Osteocyte (in vitro differentiated cells): ENCODE results near the gene GPRC5D. TPM values are rescaled to one million over a fixed set of nuclear protein-coding genes. Genes with fewer than 3 reads are reported as not detected.

Experiments
- DNase-seq: peaks from one replicate; pipeline ENCODE4 v3.0.0; 2021; ENCODE audit warnings: mixed read lengths; ENCODE audit not compliant: unreplicated experiment; ENCODE audit errors: extremely low spot score
- H3K27ac Mint-ChIP-seq: one replicate; pipeline ENCODE4 v1.8.0; 2021; ENCODE audit warnings: mild to moderate bottlenecking, mixed read lengths; ENCODE audit not compliant: unreplicated experiment
- H3K27me3 Mint-ChIP-seq: one replicate; pipeline ENCODE4 v1.8.0; 2021; ENCODE audit warnings: mixed read lengths; ENCODE audit not compliant: unreplicated experiment
- H3K36me3 Mint-ChIP-seq: one replicate; pipeline ENCODE4 v1.8.0; 2021; ENCODE audit warnings: mixed read lengths; ENCODE audit not compliant: unreplicated experiment
- H3K4me1 Mint-ChIP-seq: one replicate; pipeline ENCODE4 v1.8.0; 2021; ENCODE audit warnings: mixed read lengths; ENCODE audit not compliant: unreplicated experiment
- H3K4me3 Mint-ChIP-seq: one replicate; pipeline ENCODE4 v1.8.0; 2021; ENCODE audit warnings: mild to moderate bottlenecking, moderate library complexity, mixed read lengths; ENCODE audit not compliant: unreplicated experiment
- H3K9me3 Mint-ChIP-seq: one replicate; pipeline ENCODE4 v1.8.0; 2021; ENCODE audit warnings: mixed read lengths; ENCODE audit not compliant: unreplicated experiment
- CTCF ChIP-seq: fragments of 200-600 bp; sonication (generic); IDR thresholded peaks from 2 replicates; pipeline ENCODE4 v1.5.0; 2021; ENCODE audit warnings: antibody characterized with exemption, mild to moderate bottlenecking, moderate library complexity
- total RNA-seq: library from RNA; stranded (reverse); gene quantifications from 2 replicates; pipeline ENCODE4 v1.2.1, GENCODE V29; 2021

Gene GPRC5D
- total RNA-seq, 1 donor from 2014 or later: not detected

DNA sequence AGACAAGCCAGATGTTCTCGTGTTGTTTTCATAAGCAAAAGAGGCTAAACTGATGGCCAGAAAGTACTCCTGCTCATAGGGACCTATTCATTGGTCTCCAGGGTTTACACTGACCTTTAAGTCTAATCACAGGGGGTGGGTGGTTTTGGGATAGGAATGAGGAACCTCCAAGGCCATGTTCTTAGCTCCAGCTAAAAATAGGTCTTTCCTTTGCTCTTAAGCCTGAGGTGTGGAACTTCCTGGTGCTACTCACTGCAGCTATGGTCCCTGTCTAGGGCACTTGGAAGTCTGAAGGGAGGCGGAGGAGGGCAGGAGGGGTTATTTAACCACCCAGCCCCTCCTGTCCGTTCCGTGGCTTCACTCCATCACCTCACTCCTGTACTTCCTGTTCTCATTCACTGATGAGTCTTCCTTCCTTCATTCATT, 42.0 kb downstream of the GPRC5D start:
- no peak for DNase-seq
- peaks cover 38% of the 10 kb centered on the region for H3K36me3 Mint-ChIP-seq
- H3K4me3 Mint-ChIP-seq: no peak overlapping the region
- H3K27ac Mint-ChIP-seq: no peak overlapping the region
- no peaks in the 10 kb centered on the region for H3K27me3 Mint-ChIP-seq
- TF ChIP-seq CTCF: no peak
- H3K9me3 Mint-ChIP-seq: no peaks in the 10 kb centered on the region
- H3K4me1 Mint-ChIP-seq: peaks cover 8% of the 10 kb centered on the region

DNA sequence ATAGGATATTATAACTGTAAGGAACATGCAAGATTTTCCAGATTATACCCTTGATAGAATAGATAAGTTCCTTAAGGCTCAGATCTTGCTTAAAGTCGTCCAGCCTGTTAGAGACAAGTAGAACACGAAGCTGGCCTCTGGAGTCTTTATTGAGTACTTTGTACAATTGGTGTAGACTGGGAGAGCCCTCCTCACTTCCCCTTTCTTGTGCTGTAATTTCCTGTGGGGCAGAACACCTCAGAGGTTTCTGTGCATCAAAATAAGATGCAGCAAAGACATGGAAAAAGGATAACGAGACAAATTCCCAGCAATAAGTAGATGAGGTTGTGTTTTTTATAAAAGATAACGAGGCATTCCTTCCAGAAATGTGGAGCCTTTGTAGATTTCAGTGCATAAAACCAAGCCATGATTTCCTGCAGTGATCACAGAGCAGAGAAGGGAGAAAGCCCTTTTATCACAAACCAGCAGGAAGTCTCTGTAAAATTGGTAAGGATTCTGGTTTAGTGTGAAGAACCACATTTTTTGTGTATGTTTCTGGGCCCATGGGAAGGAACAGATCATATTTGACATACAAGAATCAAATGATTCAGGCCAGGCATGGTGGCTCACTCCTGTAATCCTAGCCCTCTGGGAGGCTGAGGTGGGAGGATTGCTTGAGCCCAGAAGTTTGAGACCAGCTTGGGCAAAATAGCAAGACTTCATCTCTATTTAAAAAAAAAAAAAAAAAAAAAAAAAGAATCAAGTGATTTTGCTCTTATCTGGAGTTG, 42.6 kb downstream of the GPRC5D start:
- Mint-ChIP-seq H3K27ac (no peak overlapping the region), H3K36me3 (peaks cover 38% of the 10 kb centered on the region), H3K9me3 (no peaks in the 10 kb centered on the region), H3K4me3 (no peak overlapping the region), H3K27me3 (no peaks in the 10 kb centered on the region), H3K4me1 (peaks cover 8% of the 10 kb centered on the region)
- DNase-seq: no peak
- no peak for TF ChIP-seq CTCF

- Mint-ChIP-seq H3K4me1 (peaks cover 8% of the 10 kb centered on the region), H3K27ac (no peak overlapping the region), H3K4me3 (no peak overlapping the region), H3K27me3 (no peaks in the 10 kb centered on the region), H3K36me3 (peaks cover 38% of the 10 kb centered on the region), H3K9me3 (no peaks in the 10 kb centered on the region)
- no peak for DNase-seq
- no peak for TF ChIP-seq CTCF
Measured at GRCh38 chr12:12908711-12909110, 43.3 kb downstream of the GPRC5D start.

GRCh38 chr12:12908252-12908651, 43.7 kb downstream of the GPRC5D start:
- TF ChIP-seq CTCF: no peak
- H3K36me3 Mint-ChIP-seq: peaks cover 34% of the 10 kb centered on the region

GRCh38 chr12:12907552-12907951, 44.4 kb downstream of the GPRC5D start:
- Mint-ChIP-seq H3K27ac (no peak overlapping the region), H3K27me3 (no peaks in the 10 kb centered on the region), H3K9me3 (no peaks in the 10 kb centered on the region), H3K36me3 (peaks cover 28% of the 10 kb centered on the region), H3K4me1 (peaks cover 8% of the 10 kb centered on the region), H3K4me3 (no peak overlapping the region)
- TF ChIP-seq CTCF: no peak
- no peak for DNase-seq

More at GRCh38 chr12:12908252-12908651, 43.7 kb downstream of the GPRC5D start:
- Mint-ChIP-seq H3K4me3 (no peak overlapping the region), H3K27ac (no peak overlapping the region), H3K27me3 (no peaks in the 10 kb centered on the region), H3K9me3 (no peaks in the 10 kb centered on the region), H3K4me1 (peaks cover 8% of the 10 kb centered on the region)
- DNase-seq: no peak
